Endodermal cell (in vitro differentiated cells): ENCODE results near the gene LARGE1. TPM values are rescaled to one million over a fixed set of nuclear protein-coding genes. Genes with fewer than 3 reads are reported as not detected.
A peak's percentile ranks its signal among the peaks of the same experiment; 100 is the strongest.

Source experiments
- DNase-seq: peaks from one replicate; pipeline ENCODE4 v3.0.0-alpha.2; 2017
- H3K27ac ChIP-seq: 2 replicates; pipeline ENCODE4 v1.5.1; 2013; ENCODE audit warnings: mild to moderate bottlenecking, low read depth, low read length, moderate library complexity
- H3K27me3 ChIP-seq: 2 replicates; pipeline ENCODE4 v1.6.1; 2013; ENCODE audit warnings: mild to moderate bottlenecking, low read length, moderate library complexity; ENCODE audit not compliant: insufficient read depth, control insufficient read depth, poor library complexity, severe bottlenecking
- H3K36me3 ChIP-seq: 2 replicates; pipeline ENCODE4 v1.7.0; 2013; ENCODE audit warnings: mild to moderate bottlenecking, low read length, moderate library complexity; ENCODE audit not compliant: control insufficient read depth, insufficient read depth
- H3K4me1 ChIP-seq: one replicate; pipeline ENCODE4 v1.7.0; 2013; ENCODE audit warnings: low read length; ENCODE audit not compliant: control insufficient read depth, insufficient read depth
- H3K4me3 ChIP-seq: 2 replicates; pipeline ENCODE4 v1.5.1; 2013; ENCODE audit warnings: mild to moderate bottlenecking, low read length, moderate library complexity
- H3K9ac ChIP-seq: 2 replicates; pipeline ENCODE4 v1.6.1; 2013; ENCODE audit warnings: mild to moderate bottlenecking, low read length, moderate library complexity; ENCODE audit not compliant: poor library complexity, severe bottlenecking; ENCODE audit errors: extremely low read depth
- H3K9me3 ChIP-seq: 2 replicates; pipeline ENCODE4 v1.6.1; 2013; ENCODE audit warnings: mild to moderate bottlenecking, low read length, moderate library complexity; ENCODE audit not compliant: control insufficient read depth
- H3K27ac Mint-ChIP-seq: 2 replicates; pipeline ENCODE4 v1.8.0; 2020; ENCODE audit warnings: mixed read lengths
- H3K27me3 Mint-ChIP-seq: 2 replicates; pipeline ENCODE4 v1.8.0; 2021; ENCODE audit warnings: mild to moderate bottlenecking, mixed read lengths; ENCODE audit not compliant: insufficient read depth
- H3K36me3 Mint-ChIP-seq: 2 replicates; pipeline ENCODE4 v1.8.0; 2020; ENCODE audit warnings: low read depth, mixed read lengths
- H3K4me1 Mint-ChIP-seq: 2 replicates; pipeline ENCODE4 v1.8.0; 2020; ENCODE audit warnings: mixed read lengths
- H3K4me3 Mint-ChIP-seq: 2 replicates; pipeline ENCODE4 v1.8.0; 2020; ENCODE audit warnings: mild to moderate bottlenecking, moderate library complexity, mixed read lengths
- H3K9me3 Mint-ChIP-seq: 2 replicates; pipeline ENCODE4 v1.8.0; 2020; ENCODE audit warnings: mild to moderate bottlenecking, mixed read lengths
- WGBS, 2 experiments: methylation state at CpG; one replicate each; pipeline versions ENCODE4 v1.1.5 to v1.1.7; 2013; ENCODE audit warnings: missing lambda C conversion rate in 2 of 2, mixed read lengths in 1 of 2; ENCODE audit not compliant: insufficient coverage in 1 of 2, insufficient read length in 1 of 2; 5-methylcytosine and 5-hydroxymethylcytosine counted together
- total RNA-seq, 2 donors: library from RNA; stranded (reverse); fragmentation: NEBNext Ultra II Directional in 1 of 2; extraction: Animal tissue kit (Norgen Biotek cat#: 25700) in 1 of 2; gene quantifications; 2 replicates in 1 of 2; 3 replicates in 1 of 2; pipeline ENCODE4 v1.2.1, GENCODE V29; 2021
- TF ChIP-seq, protein P1 (sequence below): fragments of 200-600 bp; sonication (generic); conservative IDR thresholded peaks from 2 replicates; pipeline ENCODE4 v1.5.0; 2021; ENCODE audit warnings: antibody characterized with exemption, mild to moderate bottlenecking

Gene LARGE1
- total RNA-seq, 2 donors from 2014 or later = 17.5 to 24.3 TPM

DNA sequence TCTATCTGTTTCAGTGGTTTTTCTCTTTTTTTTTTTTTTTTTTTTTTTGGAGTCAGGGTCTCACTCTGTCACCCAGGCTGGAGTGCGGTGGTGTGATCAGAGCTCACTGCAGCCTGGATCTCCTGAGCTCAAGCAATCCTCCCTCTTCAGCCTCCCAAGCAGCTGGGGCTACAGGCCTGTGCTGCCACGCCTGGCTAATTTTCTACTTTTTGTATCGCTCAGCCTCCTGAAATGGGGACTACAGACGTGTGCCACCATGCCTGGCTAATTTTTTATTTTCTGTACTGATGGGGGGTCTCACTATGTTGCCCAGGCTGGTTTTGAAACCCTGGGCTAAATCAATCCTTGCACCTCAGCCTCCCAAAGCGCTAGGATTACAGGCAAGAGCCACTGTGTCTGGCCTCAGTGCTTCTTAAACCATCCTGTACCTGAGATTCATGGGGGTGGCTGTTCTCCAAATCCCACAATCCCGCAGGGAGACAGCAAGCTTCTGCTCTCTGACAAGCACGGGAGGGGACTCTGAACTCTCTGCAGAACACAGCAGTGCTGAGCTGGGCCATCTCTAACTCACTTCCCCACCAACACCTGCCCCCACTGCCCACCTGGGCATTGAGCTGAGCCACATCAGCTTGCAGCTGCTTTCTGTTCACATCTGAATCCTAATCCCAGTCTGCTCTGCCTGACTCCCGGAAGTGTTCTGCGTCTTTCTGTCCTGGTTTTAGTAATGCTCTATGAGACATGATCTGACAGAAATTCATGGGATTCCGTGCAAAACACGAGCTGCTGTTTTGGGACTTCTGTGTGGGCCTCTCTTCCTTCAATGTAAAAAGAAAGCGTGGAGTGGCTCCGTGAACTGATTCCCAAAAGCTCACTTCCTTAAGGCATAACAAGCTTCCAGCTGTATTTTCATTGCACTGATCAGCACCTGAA lies 400.0 kb downstream of the LARGE1 start:
- H3K9me3 ChIP-seq = peaks cover 14% of the 10 kb centered on the region
- no peak for DNase-seq
- WGBS, 2 experiments = 92 to 96% methylated on average over 11 to 13 of the region's 13 CpGs

DNA sequence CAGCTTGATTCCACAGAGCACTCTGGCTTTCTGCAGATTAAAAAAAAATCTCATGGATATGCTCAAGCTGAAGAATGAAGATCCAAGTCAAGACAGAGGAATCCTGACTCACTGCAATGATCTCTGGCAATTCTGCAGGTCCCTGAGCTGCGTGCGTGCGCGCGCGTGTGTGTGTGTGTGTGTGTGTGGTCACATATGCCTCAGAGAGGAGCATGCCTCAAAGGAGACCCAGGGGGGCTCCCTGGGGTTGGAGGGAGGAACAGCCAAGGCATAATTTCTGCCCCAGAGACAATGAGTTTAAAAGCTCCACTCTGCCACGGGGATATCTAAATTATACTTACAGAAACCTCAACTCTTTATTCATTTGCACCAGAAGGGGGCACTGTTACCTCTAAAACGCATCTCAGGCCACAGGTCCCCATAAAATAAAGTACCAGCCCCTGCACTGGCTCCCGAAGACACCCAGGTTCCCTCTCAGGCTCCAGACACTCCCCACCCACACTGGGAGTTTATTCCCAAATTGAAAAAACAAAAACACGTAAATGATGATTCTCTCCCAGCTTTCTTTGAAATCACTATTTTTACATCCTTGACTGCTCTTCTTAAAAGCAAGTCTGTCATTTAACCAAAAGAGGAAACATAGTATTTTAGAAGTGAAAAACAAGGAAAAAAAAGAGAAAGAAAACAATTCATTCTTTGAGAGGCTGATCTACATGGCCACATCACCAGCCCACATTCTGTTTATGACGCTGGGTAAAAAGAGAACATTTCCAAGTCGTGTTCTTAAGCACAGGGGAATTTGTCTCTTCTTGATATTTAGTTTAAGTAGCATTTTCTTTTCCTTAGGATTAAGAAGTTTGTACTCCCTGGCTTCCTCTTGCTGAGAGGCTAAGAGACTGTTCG lies 401.0 kb downstream of the LARGE1 start:
- H3K4me1 ChIP-seq = no peaks in the 10 kb centered on the region
- Mint-ChIP-seq H3K27ac (no peak overlapping the region), H3K4me3 (no peak overlapping the region)

More for the DNA sequence above, 400.0 kb downstream of the LARGE1 start:
- no peak overlapping the region for H3K4me3 Mint-ChIP-seq
- H3K36me3 ChIP-seq = peaks cover 5% of the 10 kb centered on the region
- H3K4me1 ChIP-seq = no peaks in the 10 kb centered on the region
- H3K27me3 ChIP-seq = no peaks in the 10 kb centered on the region
- no peak overlapping the region for H3K27ac Mint-ChIP-seq
- H3K4me3 ChIP-seq = no peak overlapping the region
- H3K27me3 Mint-ChIP-seq = peaks cover 3% of the 10 kb centered on the region
- H3K4me1 Mint-ChIP-seq = peaks cover 9% of the 10 kb centered on the region
- H3K27ac ChIP-seq = no peak overlapping the region
- H3K9me3 Mint-ChIP-seq = peaks cover 10% of the 10 kb centered on the region
- H3K36me3 Mint-ChIP-seq = peaks cover 4% of the 10 kb centered on the region
- H3K9ac ChIP-seq = no peak overlapping the region
- TF ChIP-seq, protein P1, sequence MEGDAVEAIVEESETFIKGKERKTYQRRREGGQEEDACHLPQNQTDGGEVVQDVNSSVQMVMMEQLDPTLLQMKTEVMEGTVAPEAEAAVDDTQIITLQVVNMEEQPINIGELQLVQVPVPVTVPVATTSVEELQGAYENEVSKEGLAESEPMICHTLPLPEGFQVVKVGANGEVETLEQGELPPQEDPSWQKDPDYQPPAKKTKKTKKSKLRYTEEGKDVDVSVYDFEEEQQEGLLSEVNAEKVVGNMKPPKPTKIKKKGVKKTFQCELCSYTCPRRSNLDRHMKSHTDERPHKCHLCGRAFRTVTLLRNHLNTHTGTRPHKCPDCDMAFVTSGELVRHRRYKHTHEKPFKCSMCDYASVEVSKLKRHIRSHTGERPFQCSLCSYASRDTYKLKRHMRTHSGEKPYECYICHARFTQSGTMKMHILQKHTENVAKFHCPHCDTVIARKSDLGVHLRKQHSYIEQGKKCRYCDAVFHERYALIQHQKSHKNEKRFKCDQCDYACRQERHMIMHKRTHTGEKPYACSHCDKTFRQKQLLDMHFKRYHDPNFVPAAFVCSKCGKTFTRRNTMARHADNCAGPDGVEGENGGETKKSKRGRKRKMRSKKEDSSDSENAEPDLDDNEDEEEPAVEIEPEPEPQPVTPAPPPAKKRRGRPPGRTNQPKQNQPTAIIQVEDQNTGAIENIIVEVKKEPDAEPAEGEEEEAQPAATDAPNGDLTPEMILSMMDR = no peak

DNA sequence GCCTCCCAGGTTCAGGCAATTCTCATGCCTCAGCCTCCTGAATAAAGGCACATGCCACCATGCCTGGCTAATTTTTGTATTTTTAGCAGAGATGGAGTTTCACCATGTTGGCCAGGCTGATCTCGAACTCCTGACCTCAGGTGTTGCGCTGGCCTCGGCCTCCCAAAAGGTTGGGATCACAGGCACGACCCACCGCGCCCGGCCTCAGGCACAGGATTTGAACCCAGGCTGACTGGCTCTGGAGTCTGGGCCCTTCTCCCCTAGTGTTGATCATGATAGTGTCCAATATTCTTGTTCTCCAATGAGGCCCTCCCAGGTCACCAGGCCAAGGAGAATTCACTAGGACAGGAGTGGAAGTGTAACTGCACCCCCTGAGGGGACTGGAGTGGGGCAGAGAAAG lies 401.9 kb downstream of the LARGE1 start:
- Mint-ChIP-seq H3K4me3 (no peak overlapping the region), H3K9me3 (peaks cover 10% of the 10 kb centered on the region)

More for the DNA sequence above, 401.0 kb downstream of the LARGE1 start:
- peaks cover 10% of the 10 kb centered on the region for H3K9me3 Mint-ChIP-seq
- TF ChIP-seq, protein P1 = peak; percentile 87
- peaks cover 5% of the 10 kb centered on the region for H3K36me3 ChIP-seq
- H3K4me3 ChIP-seq = no peak overlapping the region
- H3K36me3 Mint-ChIP-seq = peaks cover 4% of the 10 kb centered on the region
- H3K4me1 Mint-ChIP-seq = no peaks in the 10 kb centered on the region
- H3K9ac ChIP-seq = no peak overlapping the region
- H3K27ac ChIP-seq = no peak overlapping the region
- peaks cover 14% of the 10 kb centered on the region for H3K9me3 ChIP-seq
- DNase-seq = peak; percentile 67
- WGBS, 2 experiments = 55 to 69% methylated on average over 4 to 13 of the region's 13 CpGs
- peaks cover 3% of the 10 kb centered on the region for H3K27me3 Mint-ChIP-seq
- no peaks in the 10 kb centered on the region for H3K27me3 ChIP-seq

More for the DNA sequence above, 401.9 kb downstream of the LARGE1 start:
- Histone ChIP-seq H3K9me3 (peaks cover 14% of the 10 kb centered on the region), H3K36me3 (peaks cover 5% of the 10 kb centered on the region), H3K4me3 (no peak overlapping the region), H3K9ac (no peak overlapping the region), H3K27me3 (no peaks in the 10 kb centered on the region), H3K27ac (no peak overlapping the region), H3K4me1 (no peaks in the 10 kb centered on the region)
- WGBS, 2 experiments = 91 to 92% methylated on average over 7 of the region's 7 CpGs
- Mint-ChIP-seq H3K36me3 (peaks cover 4% of the 10 kb centered on the region), H3K27ac (no peak overlapping the region), H3K27me3 (peaks cover 3% of the 10 kb centered on the region), H3K4me1 (no peaks in the 10 kb centered on the region)
- TF ChIP-seq, protein P1 = no peak
- no peak for DNase-seq
